ENCODE data around the gene OR1I1.

OR1I1 gene

GRCh38 chr19:15126131-15126910, 44.3 kb downstream of the OR1I1 start:
- peaks cover 11% of the 10 kb centered on the region for H3K79me2 ChIP-seq (ENCODE audit: insufficient read depth, low read length)
- no peaks in the 10 kb centered on the region for H3K36me3 ChIP-seq (ENCODE audit: low read length)
- H3K9ac ChIP-seq (ENCODE audit: low read length) = peak overlapping the region; percentile 36; the same call in 1 of the 2 replicates
- H2AFZ ChIP-seq (ENCODE audit: low read depth, low read length, severe bottlenecking) = no peak overlapping the region
- H3K9me2 ChIP-seq (replicated peaks; ENCODE audit: insufficient read depth, low read length) = no peaks in the 10 kb centered on the region
- peak overlapping the region; percentile 36 for H3K4me3 ChIP-seq (ENCODE audit: insufficient read depth, low read length, poor library complexity, severe bottlenecking)
- no peaks in the 10 kb centered on the region for H4K20me1 ChIP-seq (ENCODE audit: low read depth, low read length)
- H3K9me3 ChIP-seq (ENCODE audit: insufficient read depth, low read length) = no peaks in the 10 kb centered on the region
- no peaks in the 10 kb centered on the region for H3F3A ChIP-seq (ENCODE audit: insufficient read depth)
- H3K27ac ChIP-seq (ENCODE audit: low read depth, low read length) = 0 out of 2 replicates have a peak overlapping the region, but pooled peaks have one; percentile 18
- TF ChIP-seq, protein P1, sequence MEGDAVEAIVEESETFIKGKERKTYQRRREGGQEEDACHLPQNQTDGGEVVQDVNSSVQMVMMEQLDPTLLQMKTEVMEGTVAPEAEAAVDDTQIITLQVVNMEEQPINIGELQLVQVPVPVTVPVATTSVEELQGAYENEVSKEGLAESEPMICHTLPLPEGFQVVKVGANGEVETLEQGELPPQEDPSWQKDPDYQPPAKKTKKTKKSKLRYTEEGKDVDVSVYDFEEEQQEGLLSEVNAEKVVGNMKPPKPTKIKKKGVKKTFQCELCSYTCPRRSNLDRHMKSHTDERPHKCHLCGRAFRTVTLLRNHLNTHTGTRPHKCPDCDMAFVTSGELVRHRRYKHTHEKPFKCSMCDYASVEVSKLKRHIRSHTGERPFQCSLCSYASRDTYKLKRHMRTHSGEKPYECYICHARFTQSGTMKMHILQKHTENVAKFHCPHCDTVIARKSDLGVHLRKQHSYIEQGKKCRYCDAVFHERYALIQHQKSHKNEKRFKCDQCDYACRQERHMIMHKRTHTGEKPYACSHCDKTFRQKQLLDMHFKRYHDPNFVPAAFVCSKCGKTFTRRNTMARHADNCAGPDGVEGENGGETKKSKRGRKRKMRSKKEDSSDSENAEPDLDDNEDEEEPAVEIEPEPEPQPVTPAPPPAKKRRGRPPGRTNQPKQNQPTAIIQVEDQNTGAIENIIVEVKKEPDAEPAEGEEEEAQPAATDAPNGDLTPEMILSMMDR (IDR thresholded peaks at IDR 0.05; ENCODE audit: insufficient read depth, low read length, poor library complexity, severe bottlenecking) = no peak
- no peak for TF ChIP-seq EZH2phosphoT487 (conservative IDR thresholded peaks at IDR 0.05; ENCODE audit: low read length)
- peak overlapping the region; percentile 71 for H3K4me2 ChIP-seq (ENCODE audit: low read depth, low read length, poor library complexity, severe bottlenecking)
- H3K27me3 ChIP-seq (ENCODE audit: low read length) = no peaks in the 10 kb centered on the region

DNA sequence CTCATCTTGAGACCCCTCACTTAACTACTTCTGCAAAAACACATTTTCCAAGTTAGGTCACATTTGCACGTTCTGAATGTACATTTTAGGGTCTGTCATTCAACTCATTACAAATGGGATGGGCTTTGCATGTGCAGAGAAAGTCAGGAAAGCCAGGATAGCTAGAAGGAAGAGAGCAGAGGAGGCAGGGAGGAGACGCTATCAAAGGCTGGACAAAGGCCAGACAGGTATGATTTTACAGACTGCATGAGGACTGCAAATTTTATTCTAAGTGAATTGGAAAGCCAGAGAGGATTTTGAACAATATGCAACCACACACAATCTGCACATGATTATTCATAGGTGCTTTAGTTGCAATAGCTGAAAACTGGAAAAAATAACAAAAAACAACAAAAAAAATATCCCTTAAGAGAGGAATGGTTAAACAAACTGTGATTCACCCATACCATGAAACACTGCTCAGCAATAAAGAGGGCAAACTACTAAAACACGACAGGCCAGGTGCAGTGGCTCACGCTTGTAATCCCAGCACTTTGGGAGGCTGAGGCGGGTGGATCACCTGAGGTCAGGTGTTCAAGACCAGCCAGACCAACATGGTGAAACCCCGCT, 46.3 kb downstream of the OR1I1 start:
- Histone ChIP-seq H2AFZ (ENCODE audit: low read depth, low read length, severe bottlenecking) (no peak overlapping the region), H3K9ac (ENCODE audit: low read length) (no peak overlapping the region), H3K79me2 (ENCODE audit: insufficient read depth, low read length) (peaks cover 11% of the 10 kb centered on the region), H3K4me3 (ENCODE audit: insufficient read depth, low read length, poor library complexity, severe bottlenecking) (no peak overlapping the region), H3K27me3 (ENCODE audit: low read length) (no peaks in the 10 kb centered on the region), H3F3A (ENCODE audit: insufficient read depth) (no peaks in the 10 kb centered on the region), H3K27ac (ENCODE audit: low read depth, low read length) (no peak overlapping the region), H3K36me3 (ENCODE audit: low read length) (no peaks in the 10 kb centered on the region), H4K20me1 (ENCODE audit: low read depth, low read length) (no peaks in the 10 kb centered on the region), H3K9me2 (replicated peaks; ENCODE audit: insufficient read depth, low read length) (no peaks in the 10 kb centered on the region), H3K4me2 (ENCODE audit: low read depth, low read length, poor library complexity, severe bottlenecking) (no peak overlapping the region), H3K9me3 (ENCODE audit: insufficient read depth, low read length) (no peaks in the 10 kb centered on the region)
- TF ChIP-seq, protein P1 (IDR thresholded peaks at IDR 0.05; ENCODE audit: insufficient read depth, low read length, poor library complexity, severe bottlenecking) = no peak
- no peak for TF ChIP-seq EZH2phosphoT487 (conservative IDR thresholded peaks at IDR 0.05; ENCODE audit: low read length)

GRCh38 chr19:15129856-15130585, 48.0 kb downstream of the OR1I1 start:
- Histone ChIP-seq H3K79me2 (ENCODE audit: insufficient read depth, low read length) (no peaks in the 10 kb centered on the region), H2AFZ (ENCODE audit: low read depth, low read length, severe bottlenecking) (no peak overlapping the region), H3K4me3 (ENCODE audit: insufficient read depth, low read length, poor library complexity, severe bottlenecking) (no peak overlapping the region), H3K4me2 (ENCODE audit: low read depth, low read length, poor library complexity, severe bottlenecking) (no peak overlapping the region), H3K9ac (ENCODE audit: low read length) (no peak overlapping the region), H3F3A (ENCODE audit: insufficient read depth) (no peaks in the 10 kb centered on the region), H3K9me2 (replicated peaks; ENCODE audit: insufficient read depth, low read length) (no peaks in the 10 kb centered on the region), H3K36me3 (ENCODE audit: low read length) (no peaks in the 10 kb centered on the region), H3K27me3 (ENCODE audit: low read length) (no peaks in the 10 kb centered on the region), H3K9me3 (ENCODE audit: insufficient read depth, low read length) (no peaks in the 10 kb centered on the region), H3K27ac (ENCODE audit: low read depth, low read length) (no peak overlapping the region), H4K20me1 (ENCODE audit: low read depth, low read length) (no peaks in the 10 kb centered on the region)
- TF ChIP-seq EZH2phosphoT487 (conservative IDR thresholded peaks at IDR 0.05; ENCODE audit: low read length) = no peak
- TF ChIP-seq, protein P1 (IDR thresholded peaks at IDR 0.05; ENCODE audit: insufficient read depth, low read length, poor library complexity, severe bottlenecking) = no peak

All from SU-DHL-6 (cell line).